OCI-LY7 (cell line): ENCODE data around the gene GRIK1. TPM values are rescaled to one million over a fixed set of nuclear protein-coding genes. Genes with fewer than 3 reads are reported as not detected.

Source experiments
- BruUV-seq: library from RNA; stranded (reverse); fragments of 400-500 nt; replicated peaks from 2 replicates; lab custom pipeline; 2021; lab: Mats Ljungman, UMichigan
- CTCF ChIA-PET: fragments of 300-600 bp; sonication (Branson Sonifier 250); formaldehyde crosslinking; loops from one replicate; lab custom pipeline; 2022; ENCODE audit warnings: antibody characterized with exemption; ENCODE audit not compliant: unreplicated experiment; lab: Charles Lee
- POLR2A ChIA-PET: fragments of 300-600 bp; sonication (Branson Sonifier 250); formaldehyde crosslinking; loops from one replicate; lab custom pipeline; 2022; ENCODE audit warnings: antibody characterized with exemption; lab: Charles Lee
- DNase-seq: peaks from one replicate; pipeline ENCODE4 v3.0.0-alpha.2; 2015; ENCODE audit warnings: low spot score
- H2AFZ ChIP-seq: fragments of 200-600 bp; sonication (generic), shearing (Covaris generic); 2 replicates; pipeline ENCODE4 v1.6.1; 2014; ENCODE audit warnings: mild to moderate bottlenecking, antibody characterized with exemption, low read length, moderate library complexity
- H3K27ac ChIP-seq: fragments of 200-600 bp; sonication (generic); 2 replicates; pipeline ENCODE4 v1.5.1; 2014; ENCODE audit warnings: mixed run types, low read depth, mild to moderate bottlenecking, moderate library complexity, low read length, inconsistent platforms; ENCODE audit not compliant: poor library complexity, severe bottlenecking
- H3K36me3 ChIP-seq: fragments of 200-600 bp; sonication (generic); 2 replicates; pipeline ENCODE4 v1.6.1; 2014; ENCODE audit warnings: mild to moderate bottlenecking, antibody characterized with exemption, low read length, moderate library complexity, mixed read lengths; ENCODE audit not compliant: insufficient read depth
- H3K4me1 ChIP-seq: fragments of 200-600 bp; sonication (generic); 2 replicates; pipeline ENCODE4 v1.5.1; 2014; ENCODE audit warnings: mild to moderate bottlenecking, low read length; ENCODE audit not compliant: insufficient read depth, poor library complexity, severe bottlenecking
- H3K4me2 ChIP-seq: fragments of 200-600 bp; sonication (generic); 2 replicates; pipeline ENCODE4 v1.6.1; 2014; ENCODE audit warnings: mild to moderate bottlenecking, low read length
- H3K4me3 ChIP-seq: fragments of 200-600 bp; sonication (generic); 2 replicates; pipeline ENCODE4 v1.5.1; 2014; ENCODE audit warnings: mild to moderate bottlenecking, low read depth, low read length; ENCODE audit not compliant: poor library complexity, severe bottlenecking
- H3K79me2 ChIP-seq: fragments of 200-600 bp; sonication (generic); 2 replicates; pipeline ENCODE4 v1.6.1; 2016; ENCODE audit warnings: low read depth, mild to moderate bottlenecking, low read length, moderate library complexity, mixed read lengths; ENCODE audit not compliant: insufficient read depth
- H3K9me2 ChIP-seq: fragments of 200-600 bp; sonication (generic); 2 replicates; pipeline ENCODE4 v1.6.1; 2016; ENCODE audit warnings: mild to moderate bottlenecking, low read length, mixed read lengths; ENCODE audit not compliant: insufficient read depth
- H3K9me3 ChIP-seq: fragments of 200-600 bp; sonication (generic); 2 replicates; pipeline ENCODE4 v1.6.1; 2014; ENCODE audit warnings: mild to moderate bottlenecking, mixed run types, low read length, mixed read lengths
- H4K20me1 ChIP-seq: fragments of 200-600 bp; sonication (generic); 2 replicates; pipeline ENCODE4 v1.6.1; 2014; ENCODE audit warnings: mild to moderate bottlenecking, antibody characterized with exemption, low read length, moderate library complexity, mixed read lengths; ENCODE audit not compliant: insufficient read depth
- EZH2phosphoT487 ChIP-seq: fragments of 200-600 bp; sonication (generic); IDR thresholded peaks from 2 replicates; pipeline ENCODE4 v1.6.1; 2018; ENCODE audit warnings: low read depth, borderline replicate concordance, mild to moderate bottlenecking, mixed run types, antibody characterized with exemption, low read length, moderate library complexity, mixed read lengths
- intact Hi-C: fragments of 100-400 bp; cut with micrococcal nuclease; formaldehyde crosslinking; loops from one replicate; pipeline ENCODE4 v1.10.0; 2022; ENCODE audit not compliant: unreplicated experiment
- total RNA-seq, 2 experiments: library from RNA; depleted of rRNA in 1 of 2; stranded (reverse); fragments of >200 nt in 1 of 2; shearing (Covaris generic) in 1 of 2; gene quantifications; 2 replicates each; pipeline ENCODE4 v1.2.3, GENCODE V29; 2014 to 2022
- TF ChIP-seq, protein P1 (sequence below): fragments of 200-600 bp; sonication (generic); conservative IDR thresholded peaks from 2 replicates; pipeline ENCODE4 v1.5.1; 2014; ENCODE audit warnings: mild to moderate bottlenecking, antibody characterized with exemption, low read length, moderate library complexity, mixed read lengths

The GRIK1 gene
- total RNA-seq, 2 experiments from 2014 or later: 4.1 TPM; not detected in 1

DNA sequence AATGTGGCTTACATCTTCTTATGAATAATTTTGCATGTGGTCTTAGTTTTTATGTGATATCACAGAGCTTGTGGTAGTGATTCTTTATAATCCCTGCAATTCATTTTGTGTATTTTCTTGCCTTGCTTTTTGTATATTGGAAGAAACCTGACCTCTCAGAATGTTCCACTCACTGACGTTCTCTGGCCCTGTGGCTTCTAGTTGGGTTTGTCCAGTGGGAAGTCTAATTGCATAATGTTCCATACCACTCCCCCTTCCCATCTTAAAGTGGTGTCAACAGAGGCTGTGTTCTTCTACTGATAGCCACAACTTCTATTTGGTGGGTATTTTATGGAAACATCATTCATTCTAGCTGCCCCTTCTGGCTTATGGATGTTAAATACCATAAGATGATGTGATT is 415.7 kb downstream of the GRIK1 start:
- TF ChIP-seq EZH2phosphoT487: no peak
- TF ChIP-seq, protein P1, sequence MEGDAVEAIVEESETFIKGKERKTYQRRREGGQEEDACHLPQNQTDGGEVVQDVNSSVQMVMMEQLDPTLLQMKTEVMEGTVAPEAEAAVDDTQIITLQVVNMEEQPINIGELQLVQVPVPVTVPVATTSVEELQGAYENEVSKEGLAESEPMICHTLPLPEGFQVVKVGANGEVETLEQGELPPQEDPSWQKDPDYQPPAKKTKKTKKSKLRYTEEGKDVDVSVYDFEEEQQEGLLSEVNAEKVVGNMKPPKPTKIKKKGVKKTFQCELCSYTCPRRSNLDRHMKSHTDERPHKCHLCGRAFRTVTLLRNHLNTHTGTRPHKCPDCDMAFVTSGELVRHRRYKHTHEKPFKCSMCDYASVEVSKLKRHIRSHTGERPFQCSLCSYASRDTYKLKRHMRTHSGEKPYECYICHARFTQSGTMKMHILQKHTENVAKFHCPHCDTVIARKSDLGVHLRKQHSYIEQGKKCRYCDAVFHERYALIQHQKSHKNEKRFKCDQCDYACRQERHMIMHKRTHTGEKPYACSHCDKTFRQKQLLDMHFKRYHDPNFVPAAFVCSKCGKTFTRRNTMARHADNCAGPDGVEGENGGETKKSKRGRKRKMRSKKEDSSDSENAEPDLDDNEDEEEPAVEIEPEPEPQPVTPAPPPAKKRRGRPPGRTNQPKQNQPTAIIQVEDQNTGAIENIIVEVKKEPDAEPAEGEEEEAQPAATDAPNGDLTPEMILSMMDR: no peak
- POLR2A ChIA-PET: interaction anchor here (1.4 kb wide), 1 partner anchor 8 kb away, joined by 3 read pairs; no protein-coding TSS in a partner anchor
- H3K4me2 ChIP-seq: no peak overlapping the region
- no peaks in the 10 kb centered on the region for H4K20me1 ChIP-seq
- DNase-seq: no peak
- intact Hi-C loops: no loop called here
- no peak overlapping the region for H3K27ac ChIP-seq
- 0 out of 2 replicates have a peak, but pooled peaks cover 5% of the 10 kb centered on the region for H3K9me3 ChIP-seq
- no TSS peak for BruUV-seq
- no peak overlapping the region for H3K4me3 ChIP-seq
- no peaks in the 10 kb centered on the region for H3K36me3 ChIP-seq
- H2AFZ ChIP-seq: no peak overlapping the region
- CTCF ChIA-PET: no interaction called here
- H3K9me2 ChIP-seq: no peaks in the 10 kb centered on the region
- H3K79me2 ChIP-seq: no peaks in the 10 kb centered on the region
- no peaks in the 10 kb centered on the region for H3K4me1 ChIP-seq

GRCh38 chr21:29523646-29524045 is 416.1 kb downstream of the GRIK1 start:
- no peaks in the 10 kb centered on the region for H3K9me2 ChIP-seq
- TF ChIP-seq, protein P1: no peak
- H3K4me3 ChIP-seq: no peak overlapping the region
- H2AFZ ChIP-seq: no peak overlapping the region
- no peak for DNase-seq
- BruUV-seq: no TSS peak
- ChIA-PET CTCF (no interaction called here), POLR2A (no interaction called here)
- H3K27ac ChIP-seq: no peak overlapping the region
- H3K36me3 ChIP-seq: no peaks in the 10 kb centered on the region
- H3K4me1 ChIP-seq: no peaks in the 10 kb centered on the region
- H3K9me3 ChIP-seq: 0 out of 2 replicates have a peak, but pooled peaks cover 5% of the 10 kb centered on the region
- no peaks in the 10 kb centered on the region for H4K20me1 ChIP-seq
- intact Hi-C loops: no loop called here
- H3K4me2 ChIP-seq: no peak overlapping the region
- no peaks in the 10 kb centered on the region for H3K79me2 ChIP-seq

DNA sequence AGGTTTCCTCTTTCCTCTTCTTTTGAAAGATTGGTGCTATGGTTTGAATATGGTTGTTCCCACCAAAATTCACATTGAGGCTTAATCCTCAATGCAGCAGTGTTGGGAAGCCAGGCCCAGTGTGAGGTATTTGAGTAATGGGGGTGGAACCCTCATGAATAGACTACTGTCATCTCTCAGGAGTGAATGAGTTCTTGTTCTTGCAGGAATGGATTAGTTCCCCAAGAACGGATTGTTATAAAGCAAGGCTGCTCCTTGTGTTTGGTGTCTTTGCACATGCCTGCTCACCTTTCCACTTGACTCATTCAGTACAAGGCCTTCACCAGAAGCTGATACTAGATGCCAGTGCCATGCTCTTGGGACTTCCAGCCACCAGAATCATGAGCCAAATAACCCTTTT is 417.9 kb downstream of the GRIK1 start:
- Histone ChIP-seq H3K4me2 (no peak overlapping the region), H3K9me3 (0 out of 2 replicates have a peak, but pooled peaks cover 5% of the 10 kb centered on the region), H3K36me3 (no peaks in the 10 kb centered on the region), H3K4me3 (no peak overlapping the region), H3K27ac (no peak overlapping the region), H2AFZ (no peak overlapping the region), H3K9me2 (no peaks in the 10 kb centered on the region), H4K20me1 (no peaks in the 10 kb centered on the region), H3K4me1 (no peaks in the 10 kb centered on the region), H3K79me2 (no peaks in the 10 kb centered on the region)
- TF ChIP-seq EZH2phosphoT487: no peak
- TF ChIP-seq, protein P1: no peak
- no peak for DNase-seq
- intact Hi-C loops: no loop called here
- CTCF ChIA-PET: no interaction called here
- no TSS peak for BruUV-seq
- POLR2A ChIA-PET: interaction anchor here (0.5 to 0.7 kb wide), 5 partner anchors 12 to 1772 kb away, joined by 3 to 7 read pairs (median 3); no protein-coding TSS in a partner anchor
